Fibroblast of the aortic adventitia (primary cell): ENCODE measurements around the gene SLC17A3. TPM values are rescaled to one million over a fixed set of nuclear protein-coding genes. Genes with fewer than 3 reads are reported as not detected.

Source experiments
- DNase-seq: peaks from one replicate; pipeline ENCODE4 v3.0.0-alpha.2; 2010; ENCODE audit warnings: low read depth
- H3K4me3 ChIP-seq: 2 replicates; pipeline ENCODE4 v1.5.1; 2011; ENCODE audit warnings: low read depth, mild to moderate bottlenecking, control low read depth, low read length, moderate library complexity
- total RNA-seq: library from RNA; depleted of rRNA; stranded (reverse); fragments of >200 nt; gene quantifications from 2 replicates; pipeline ENCODE4 v1.2.3, GENCODE V29; 2012; ENCODE audit warnings: low replicate concordance
- TF ChIP-seq, protein P1 (sequence below): IDR thresholded peaks from 2 replicates; pipeline ENCODE4 v1.5.1; 2011; ENCODE audit warnings: mild to moderate bottlenecking, low read length, control low read depth, inconsistent platforms; ENCODE audit not compliant: insufficient read depth

SLC17A3 gene
- total RNA-seq, 1 donor, result not detected

DNA sequence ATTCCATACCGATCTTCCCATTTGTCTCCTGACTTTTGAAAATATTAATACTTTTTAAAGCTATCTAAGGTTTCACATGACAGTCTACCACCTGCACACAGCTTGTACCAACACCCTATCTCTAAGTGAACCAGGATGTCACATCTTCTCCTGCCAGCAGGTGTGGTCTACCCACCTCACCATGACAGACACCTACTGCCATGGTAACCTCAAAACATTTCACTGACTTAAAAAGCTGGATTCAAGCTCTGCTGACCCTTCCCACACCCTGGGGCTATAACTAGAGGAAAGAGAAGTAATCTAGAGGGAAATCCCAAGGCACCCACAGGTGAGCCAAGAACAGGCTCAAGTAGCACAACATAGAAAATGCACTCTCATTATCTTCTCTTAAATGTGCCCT lies 1.2 kb downstream of the SLC17A3 start:
- DNase-seq, result no peak

DNA sequence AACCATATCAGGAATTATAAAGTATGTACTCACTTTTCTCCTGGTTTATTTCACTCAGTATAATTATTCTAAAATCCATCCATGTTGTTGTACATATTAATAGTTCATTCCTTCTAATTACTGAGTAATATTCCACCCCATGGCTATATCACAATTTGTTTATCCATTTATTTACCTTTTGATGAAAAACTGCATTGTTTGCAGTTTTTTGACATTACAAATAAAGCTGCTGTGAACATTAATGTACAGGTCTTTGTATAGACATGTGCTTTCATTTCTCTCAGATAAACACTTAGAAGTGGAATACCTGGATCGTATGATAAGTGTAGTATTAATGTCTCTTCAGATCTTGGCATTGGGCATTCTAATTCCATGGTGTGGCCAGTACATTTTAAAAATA lies 4.2 kb downstream of the SLC17A3 start:
- TF ChIP-seq, protein P1, sequence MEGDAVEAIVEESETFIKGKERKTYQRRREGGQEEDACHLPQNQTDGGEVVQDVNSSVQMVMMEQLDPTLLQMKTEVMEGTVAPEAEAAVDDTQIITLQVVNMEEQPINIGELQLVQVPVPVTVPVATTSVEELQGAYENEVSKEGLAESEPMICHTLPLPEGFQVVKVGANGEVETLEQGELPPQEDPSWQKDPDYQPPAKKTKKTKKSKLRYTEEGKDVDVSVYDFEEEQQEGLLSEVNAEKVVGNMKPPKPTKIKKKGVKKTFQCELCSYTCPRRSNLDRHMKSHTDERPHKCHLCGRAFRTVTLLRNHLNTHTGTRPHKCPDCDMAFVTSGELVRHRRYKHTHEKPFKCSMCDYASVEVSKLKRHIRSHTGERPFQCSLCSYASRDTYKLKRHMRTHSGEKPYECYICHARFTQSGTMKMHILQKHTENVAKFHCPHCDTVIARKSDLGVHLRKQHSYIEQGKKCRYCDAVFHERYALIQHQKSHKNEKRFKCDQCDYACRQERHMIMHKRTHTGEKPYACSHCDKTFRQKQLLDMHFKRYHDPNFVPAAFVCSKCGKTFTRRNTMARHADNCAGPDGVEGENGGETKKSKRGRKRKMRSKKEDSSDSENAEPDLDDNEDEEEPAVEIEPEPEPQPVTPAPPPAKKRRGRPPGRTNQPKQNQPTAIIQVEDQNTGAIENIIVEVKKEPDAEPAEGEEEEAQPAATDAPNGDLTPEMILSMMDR, result no peak
- no peak overlapping the region for H3K4me3 ChIP-seq
- DNase-seq, result no peak

More for the DNA sequence above, 1.2 kb downstream of the SLC17A3 start:
- TF ChIP-seq, protein P1, result no peak
- no peak overlapping the region for H3K4me3 ChIP-seq

DNA sequence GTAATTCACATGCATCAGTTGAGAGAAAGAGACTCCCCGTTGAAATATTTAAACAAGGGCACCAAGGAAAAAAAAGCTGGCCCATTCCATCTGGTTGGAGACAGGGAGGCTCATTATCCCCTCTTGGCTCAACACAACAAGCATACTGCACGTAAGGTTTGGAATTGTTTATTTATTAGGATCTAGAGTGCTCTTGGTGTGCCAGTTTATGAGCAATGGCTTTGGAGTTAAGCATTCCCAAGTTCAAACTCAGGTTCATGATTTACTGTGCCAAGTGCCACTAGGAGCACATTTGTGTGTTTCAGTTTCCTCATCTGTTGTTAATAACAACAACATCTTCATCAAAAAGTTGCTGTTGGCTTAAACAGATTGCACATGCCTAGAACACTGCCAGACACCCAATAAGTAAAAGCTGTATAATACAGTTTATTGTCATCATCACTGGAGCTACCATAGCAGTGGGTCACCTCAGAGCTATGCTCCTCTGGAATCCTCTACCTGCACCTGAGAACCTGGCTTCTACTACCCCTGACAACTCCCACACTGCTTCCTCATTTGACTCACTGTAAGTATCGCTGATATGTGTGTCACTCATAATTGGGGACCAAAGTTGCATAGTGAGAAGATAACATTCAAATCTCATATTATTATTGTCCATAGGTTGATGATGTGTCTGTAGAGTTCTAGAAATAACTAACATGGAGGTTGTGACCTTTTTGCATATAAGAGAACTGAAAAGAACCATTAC lies 5.4 kb downstream of the SLC17A3 start:
- no peak for DNase-seq
- TF ChIP-seq, protein P1, result no peak
- H3K4me3 ChIP-seq, result no peak overlapping the region

DNA sequence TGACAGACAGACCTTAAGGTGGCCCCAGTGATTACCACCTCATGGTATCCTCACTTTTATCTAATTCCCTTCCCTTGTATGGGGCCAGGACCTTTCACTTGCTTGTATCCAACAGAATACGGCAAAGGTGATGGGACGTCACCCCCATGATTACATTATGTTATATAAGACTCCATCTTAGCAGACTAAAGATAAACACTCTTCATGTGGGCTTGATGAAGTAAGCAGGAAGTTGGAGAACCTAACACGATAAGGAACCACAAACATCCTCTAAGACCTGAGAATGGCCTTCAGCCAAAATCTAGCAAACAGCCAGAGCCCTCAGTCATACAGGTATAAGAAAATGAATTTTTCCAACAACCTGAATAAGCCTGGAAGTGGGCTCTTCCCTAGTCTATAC lies 8.0 kb downstream of the SLC17A3 start:
- TF ChIP-seq, protein P1, result no peak
- no peak overlapping the region for H3K4me3 ChIP-seq
- no peak for DNase-seq

DNA sequence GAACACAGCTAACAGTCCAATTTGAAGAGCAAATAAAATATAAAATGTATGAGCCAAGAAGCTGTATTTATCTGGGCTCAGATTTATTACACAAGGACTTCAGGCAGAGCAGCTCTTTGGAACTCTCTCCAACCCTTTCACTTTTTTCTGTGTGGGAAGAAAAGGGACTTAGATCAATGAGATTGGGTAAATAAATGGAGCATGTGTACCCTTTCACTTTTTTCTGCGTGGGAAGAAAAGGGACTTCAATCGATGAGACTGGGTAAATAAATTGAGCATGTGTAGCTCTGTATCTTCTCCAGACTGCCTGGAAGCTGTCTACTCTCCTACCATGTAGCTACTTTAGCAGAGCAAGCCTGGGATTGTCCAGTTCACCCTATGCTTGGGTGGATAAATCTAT lies 10.7 kb downstream of the SLC17A3 start:
- no peak for DNase-seq
- no peak overlapping the region for H3K4me3 ChIP-seq
- TF ChIP-seq, protein P1, result no peak

DNA sequence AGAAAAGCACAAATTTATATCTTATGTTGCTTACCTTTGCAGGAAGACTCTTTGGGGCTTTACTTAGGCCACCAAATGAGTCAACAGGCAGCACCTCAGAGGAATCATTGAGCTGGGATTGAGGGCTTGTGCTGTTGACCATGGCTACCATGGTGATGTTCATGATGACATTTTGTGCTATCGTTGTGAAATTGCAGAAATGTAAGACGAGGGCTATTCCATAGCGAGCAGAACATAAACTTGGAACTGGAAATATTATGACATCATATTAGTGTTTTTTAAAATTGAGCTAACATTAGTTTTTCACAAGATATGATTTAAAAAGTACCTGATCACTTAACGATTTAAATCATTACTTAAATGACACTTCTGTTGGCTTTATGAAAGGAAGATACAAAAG lies 11.8 kb downstream of the SLC17A3 start:
- no peak overlapping the region for H3K4me3 ChIP-seq
- TF ChIP-seq, protein P1, result no peak
- DNase-seq, result no peak

DNA sequence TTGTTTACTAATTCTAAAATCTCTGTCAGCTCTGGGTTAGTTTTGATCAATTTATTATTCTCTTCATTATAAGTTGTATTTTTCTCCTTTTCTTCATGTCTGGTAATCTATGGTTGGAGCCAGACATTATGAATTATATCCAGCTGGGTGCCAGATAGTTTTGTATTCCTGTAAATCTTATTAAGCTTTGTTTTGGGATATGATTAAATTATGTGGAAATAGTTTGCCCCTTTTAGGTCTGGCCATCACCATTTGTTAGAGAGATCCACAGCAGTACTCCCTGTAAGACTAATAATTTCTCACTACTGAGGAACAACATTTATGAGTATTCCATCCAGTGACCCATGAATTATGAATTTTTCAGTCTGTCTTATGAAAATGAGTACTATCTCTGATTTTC lies 21.3 kb downstream of the SLC17A3 start:
- no peak overlapping the region for H3K4me3 ChIP-seq
- DNase-seq, result no peak
- TF ChIP-seq, protein P1, result no peak
